Measurements from ENCODE around the gene CLP1. TPM values are rescaled to one million over a fixed set of nuclear protein-coding genes. Genes with fewer than 3 reads are reported as not detected.

CLP1 gene
- total RNA-seq, 2 donors from 2014 or later = 15.0 TPM

DNA sequence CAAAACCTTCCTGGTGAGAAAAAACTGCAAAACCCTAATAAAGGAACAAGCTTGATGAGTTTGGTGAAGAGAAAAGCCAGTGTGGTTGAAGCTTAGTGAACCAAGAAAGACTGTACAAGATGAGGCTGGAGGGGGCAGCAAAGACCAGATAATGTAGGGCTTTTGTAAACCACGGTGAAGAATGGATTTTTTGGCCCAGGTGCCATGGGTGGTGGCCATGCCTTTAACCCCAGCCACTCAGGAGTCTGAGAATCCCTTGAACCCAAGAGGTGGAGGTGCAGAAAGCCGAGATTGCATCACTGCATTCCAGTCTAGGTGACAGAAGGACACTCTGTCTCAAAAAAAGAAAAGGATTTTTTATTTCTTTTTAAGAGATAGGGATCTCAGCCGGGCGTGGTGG is 5.3 kb downstream of the CLP1 start:
- H3K9me3 ChIP-seq = no peaks in the 10 kb centered on the region
- DNase-seq (ENCODE audit: low spot score) = no peak
- H3K4me1 ChIP-seq (ENCODE audit: control insufficient read depth in 1 of 2, low read depth in 2 of 2) = peaks cover 4 to 22% of the 10 kb centered on the region in 2 donors
- H3K27ac ChIP-seq = no peak overlapping the region
- no peaks in the 10 kb centered on the region for H3K27me3 ChIP-seq (replicated peaks; ENCODE audit: insufficient read depth)
- H3K4me3 ChIP-seq = no peak overlapping the region
- no peak for TF ChIP-seq CTCF (IDR thresholded peaks at IDR 0.05)
- ATAC-seq (ENCODE audit: insufficient number of reproducible peaks, low FRiP score, low read depth) = no peak
- peaks cover 20% of the 10 kb centered on the region for H3K36me3 ChIP-seq

GRCh38 chr11:57663975-57664374 is 6.4 kb downstream of the CLP1 start:
- Histone ChIP-seq H3K9me3 (no peaks in the 10 kb centered on the region), H3K4me1 (ENCODE audit: control insufficient read depth in 1 of 2, low read depth in 2 of 2) (peaks cover 5 to 15% of the 10 kb centered on the region in 2 donors), H3K27me3 (replicated peaks; ENCODE audit: insufficient read depth) (no peaks in the 10 kb centered on the region), H3K27ac (no peak overlapping the region), H3K4me3 (no peak overlapping the region), H3K36me3 (peaks cover 20% of the 10 kb centered on the region)
- no peak for ATAC-seq (ENCODE audit: insufficient number of reproducible peaks, low FRiP score, low read depth)
- DNase-seq (ENCODE audit: low spot score) = no peak
- no peak for TF ChIP-seq CTCF (IDR thresholded peaks at IDR 0.05)

DNA sequence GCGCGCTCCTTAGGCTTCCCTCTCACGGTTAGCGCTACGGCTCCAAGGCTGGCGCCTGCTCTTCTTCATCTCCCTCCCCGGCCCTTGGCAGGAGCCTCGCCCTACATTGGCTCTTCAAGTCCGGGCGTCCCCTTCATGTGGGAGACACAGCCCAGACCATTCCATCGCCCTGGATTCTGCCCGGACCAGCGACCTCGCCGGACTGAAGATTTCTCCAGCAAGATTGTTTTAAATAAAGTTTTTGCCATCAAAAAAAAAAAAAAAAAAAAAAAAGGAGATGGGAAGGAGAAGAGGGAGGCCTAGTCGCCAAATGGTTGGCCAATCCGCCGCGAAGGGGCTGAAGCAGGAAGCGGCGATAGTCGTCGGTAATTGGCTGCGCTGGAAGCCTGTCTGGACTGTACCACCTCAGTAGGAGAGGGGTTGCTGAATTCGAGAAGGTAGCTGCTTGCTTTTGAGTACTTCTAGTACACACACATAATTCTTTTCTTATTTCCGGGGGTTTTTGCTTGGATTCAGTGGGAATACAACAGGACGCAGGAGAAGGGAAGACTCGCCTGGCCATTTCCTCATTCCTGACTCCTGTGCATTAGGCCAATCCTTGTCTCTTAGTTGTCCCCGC is 9.7 kb downstream of the CLP1 start:
- Histone ChIP-seq H3K9me3 (no peaks in the 10 kb centered on the region), H3K36me3 (peaks cover 2% of the 10 kb centered on the region), H3K4me3 (peak overlapping the region; percentile 79), H3K27ac (peak overlapping the region; percentile 97 to 98), H3K27me3 (replicated peaks; ENCODE audit: insufficient read depth) (no peaks in the 10 kb centered on the region), H3K4me1 (ENCODE audit: control insufficient read depth in 1 of 2, low read depth in 2 of 2) (peaks cover 17 to 24% of the 10 kb centered on the region in 2 donors)
- DNase-seq (ENCODE audit: low spot score) (peak; percentile 93), ATAC-seq (ENCODE audit: insufficient number of reproducible peaks, low FRiP score, low read depth) (peak; percentile 98)
- no peak for TF ChIP-seq CTCF (IDR thresholded peaks at IDR 0.05)

DNA sequence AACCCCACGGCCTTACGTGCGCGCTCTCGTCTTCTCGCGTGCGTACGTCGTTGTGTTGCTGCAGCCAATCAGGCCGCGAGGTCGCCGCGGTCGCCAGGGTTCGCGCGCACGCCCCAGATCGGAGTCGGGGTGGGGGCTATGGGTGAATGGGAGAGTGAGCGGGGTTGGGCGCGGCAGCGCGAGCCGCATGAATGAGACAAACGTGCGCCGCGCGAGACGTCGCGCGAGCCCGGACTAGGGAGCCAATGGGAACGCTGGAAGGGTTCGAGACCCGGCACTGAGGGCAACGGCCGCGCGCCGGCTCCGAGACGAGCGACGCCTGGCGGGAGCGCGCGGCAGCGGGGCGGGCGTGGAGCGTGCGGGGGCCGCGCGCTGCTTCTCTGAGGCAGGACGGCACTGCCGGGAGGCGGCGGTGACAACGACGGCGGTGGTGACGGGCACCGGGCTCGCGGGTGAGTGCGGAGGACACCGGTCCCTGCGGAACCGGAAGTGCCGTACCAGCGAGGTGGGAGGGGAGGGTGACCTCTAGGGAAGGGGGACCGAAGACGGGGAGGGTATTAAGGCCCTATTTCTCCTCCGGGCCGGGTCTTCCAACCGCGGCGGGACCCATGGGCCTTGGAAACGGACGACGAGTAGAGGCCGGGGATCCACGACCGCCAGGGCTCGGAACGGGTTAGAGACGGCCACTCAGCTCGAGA is 10.3 kb downstream of the CLP1 start, which contains the start of gene ZDHHC5:
ZDHHC5 (plus strand) TSS at position 379 of the 698 bp plus-strand sequence. CDS start 4,977 bp downstream, outside the sequence.
- peak; percentile 48 for TF ChIP-seq CTCF (IDR thresholded peaks at IDR 0.05)
- H3K9me3 ChIP-seq = no peaks in the 10 kb centered on the region
- peak within 1 kb of the TSS; percentile 79 for H3K4me3 ChIP-seq
- peaks cover 8% of the 10 kb centered on the region for H3K36me3 ChIP-seq
- peak; percentile 99 for ATAC-seq (ENCODE audit: insufficient number of reproducible peaks, low FRiP score, low read depth)
- H3K4me1 ChIP-seq (ENCODE audit: control insufficient read depth in 1 of 2, low read depth in 2 of 2) = peaks cover 17 to 24% of the 10 kb centered on the region in 2 donors
- H3K27me3 ChIP-seq (replicated peaks; ENCODE audit: insufficient read depth) = no peaks in the 10 kb centered on the region
- DNase-seq (ENCODE audit: low spot score) = peak; percentile 98
- H3K27ac ChIP-seq = peak within 1 kb of the TSS; percentile 97 to 98

DNA sequence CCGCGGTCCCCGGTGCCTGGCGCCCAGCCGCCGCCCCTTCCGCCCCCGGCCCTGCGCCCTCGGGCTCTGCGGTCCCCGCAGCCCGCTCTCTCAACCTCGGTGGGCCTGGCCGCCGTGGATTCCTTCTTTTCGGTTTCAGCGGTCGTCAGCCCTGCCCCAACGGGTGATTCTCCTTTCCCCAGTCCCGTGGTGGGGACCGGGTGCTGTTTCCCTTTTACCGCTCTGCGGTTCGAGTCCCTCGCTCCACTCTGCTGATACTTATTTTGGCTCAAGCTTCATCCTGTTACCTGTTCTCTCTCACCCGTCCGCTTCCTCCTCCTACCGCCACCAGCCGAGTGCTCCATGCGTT is 10.8 kb downstream of the CLP1 start:
- Histone ChIP-seq H3K4me1 (ENCODE audit: control insufficient read depth in 1 of 2, low read depth in 2 of 2) (peaks cover 17 to 24% of the 10 kb centered on the region in 2 donors), H3K4me3 (peak overlapping the region; percentile 79), H3K27ac (peak overlapping the region; percentile 97 to 98), H3K9me3 (no peaks in the 10 kb centered on the region), H3K36me3 (peaks cover 12% of the 10 kb centered on the region), H3K27me3 (replicated peaks; ENCODE audit: insufficient read depth) (no peaks in the 10 kb centered on the region)
- TF ChIP-seq CTCF (IDR thresholded peaks at IDR 0.05) = no peak
- DNase-seq (ENCODE audit: low spot score) = no peak
- ATAC-seq (ENCODE audit: insufficient number of reproducible peaks, low FRiP score, low read depth) = no peak

Measured in thoracic aorta (tissue), 2 donors.